Transverse colon (tissue), 4 donors: ENCODE measurements around the gene BMAL1. TPM values are rescaled to one million over a fixed set of nuclear protein-coding genes. Genes with fewer than 3 reads are reported as not detected.

Experiments used
- DNase-seq: peaks from one replicate; pipeline ENCODE4 v3.0.0-alpha.2; 2019
- H3K27ac ChIP-seq, 4 donors: fragments of 200-600 bp; sonication (generic); 2 replicates each; pipeline ENCODE4 v1.5.1; 2016 to 2018; ENCODE audit warnings: inconsistent platforms in 4 of 4
- H3K27me3 ChIP-seq: fragments of 200-600 bp; sonication (generic); 2 replicates; pipeline ENCODE4 v1.5.1; 2017; ENCODE audit warnings: inconsistent platforms
- H3K36me3 ChIP-seq, 4 donors: fragments of 200-600 bp; sonication (generic); 2 replicates each; pipeline ENCODE4 v1.5.1; 2017 to 2019; ENCODE audit warnings: inconsistent platforms in 4 of 4
- H3K4me1 ChIP-seq, 4 donors: fragments of 200-600 bp; sonication (generic); 2 replicates each; pipeline ENCODE4 v1.5.1; 2017 to 2020; ENCODE audit warnings: inconsistent platforms in 4 of 4
- H3K4me3 ChIP-seq, 4 donors: fragments of 200-600 bp; sonication (generic); 1 replicate in 1 of 4; 2 replicates in 3 of 4; pipeline versions ENCODE4 v1.5.1 to v1.6.1; 2017 to 2019; ENCODE audit warnings: inconsistent platforms in 4 of 4
- H3K9me3 ChIP-seq, 2 donors: fragments of 200-600 bp; sonication (generic); 2 replicates each; pipeline ENCODE4 v1.5.1; 2017 to 2019; ENCODE audit warnings: inconsistent platforms in 2 of 2
- EP300 ChIP-seq: sonication (generic); formaldehyde crosslinking; IDR thresholded peaks from one replicate; pipeline ENCODE4 v1.6.1; 2017; ENCODE audit warnings: antibody characterized with exemption, low read depth
- POLR2A ChIP-seq: fragments of 450-650 bp; IDR thresholded peaks from one replicate; pipeline ENCODE4 v1.6.1; 2016; ENCODE audit warnings: antibody characterized with exemption, mild to moderate bottlenecking, moderate library complexity
- POLR2AphosphoS5 ChIP-seq, 3 donors: sonication (generic); formaldehyde crosslinking; IDR thresholded peaks; one replicate each; pipeline ENCODE4 v1.6.1; 2016; ENCODE audit warnings: antibody characterized with exemption in 3 of 3
- WGBS, 2 donors: methylation state at CpG; one replicate each; pipeline ENCODE4 v1.1.5; 2018; ENCODE audit warnings: low coverage in 1 of 2; 5-methylcytosine and 5-hydroxymethylcytosine counted together
- in situ Hi-C, 4 donors: fragments of 200-750 bp; cut with MboI; loops; one replicate each; pipeline versions ENCODE4 v1.15.0 to v1.15.1; 2017; ENCODE audit warnings: low sequenced_read_pairs in 3 of 4, low pct_ligation_motif_present in 1 of 4, low pct_unique_long_range_greater_than_20kb in 1 of 4
- intact Hi-C: fragments of 100-400 bp; cut with DNase I; formaldehyde crosslinking; loops from one replicate; pipeline ENCODE4 v1.15.1; 2023; ENCODE audit warnings: low total_unique reads
- total RNA-seq, 4 donors: library from RNA; depleted of rRNA; stranded (reverse); fragments of >200 nt; gene quantifications; one replicate each; pipeline ENCODE4 v1.1.0, GENCODE V29; 2016
- TF ChIP-seq, protein P1 (sequence below), 5 experiments: fragments of 200-600 bp in 3 of 5; fragments of 450-650 bp in 2 of 5; sonication (generic) in 3 of 5; IDR thresholded peaks; 1 replicate in 2 of 5; 2 replicates in 3 of 5; pipeline ENCODE4 v1.5.1; 2016 to 2017; ENCODE audit warnings: antibody characterized with exemption in 5 of 5, inconsistent platforms in 3 of 5, mild to moderate bottlenecking in 2 of 5, moderate library complexity in 1 of 5

BMAL1 gene
- total RNA-seq, 4 donors from 2014 or later: 20.7 to 48.6 (median 30.8) TPM

- Histone ChIP-seq H3K36me3 (peaks cover 0 to 49% (median 18%) of the 10 kb centered on the region in 4 donors), H3K4me3 (no peak overlapping the region), H3K27me3 (no peaks in the 10 kb centered on the region), H3K27ac (no peak overlapping the region), H3K9me3 (no peaks in the 10 kb centered on the region), H3K4me1 (no peaks in the 10 kb centered on the region)
- TF ChIP-seq POLR2A (no peak), EP300 (no peak), POLR2AphosphoS5 (IDR thresholded peaks at IDR 0.05) (no peak)
- TF ChIP-seq, protein P1, sequence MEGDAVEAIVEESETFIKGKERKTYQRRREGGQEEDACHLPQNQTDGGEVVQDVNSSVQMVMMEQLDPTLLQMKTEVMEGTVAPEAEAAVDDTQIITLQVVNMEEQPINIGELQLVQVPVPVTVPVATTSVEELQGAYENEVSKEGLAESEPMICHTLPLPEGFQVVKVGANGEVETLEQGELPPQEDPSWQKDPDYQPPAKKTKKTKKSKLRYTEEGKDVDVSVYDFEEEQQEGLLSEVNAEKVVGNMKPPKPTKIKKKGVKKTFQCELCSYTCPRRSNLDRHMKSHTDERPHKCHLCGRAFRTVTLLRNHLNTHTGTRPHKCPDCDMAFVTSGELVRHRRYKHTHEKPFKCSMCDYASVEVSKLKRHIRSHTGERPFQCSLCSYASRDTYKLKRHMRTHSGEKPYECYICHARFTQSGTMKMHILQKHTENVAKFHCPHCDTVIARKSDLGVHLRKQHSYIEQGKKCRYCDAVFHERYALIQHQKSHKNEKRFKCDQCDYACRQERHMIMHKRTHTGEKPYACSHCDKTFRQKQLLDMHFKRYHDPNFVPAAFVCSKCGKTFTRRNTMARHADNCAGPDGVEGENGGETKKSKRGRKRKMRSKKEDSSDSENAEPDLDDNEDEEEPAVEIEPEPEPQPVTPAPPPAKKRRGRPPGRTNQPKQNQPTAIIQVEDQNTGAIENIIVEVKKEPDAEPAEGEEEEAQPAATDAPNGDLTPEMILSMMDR (IDR thresholded peaks at IDR 0.05): no peak
- 74 to 79% methylated on average over 5 of the region's 5 CpGs for WGBS, 2 donors
- in situ Hi-C loops: no loop called here
- intact Hi-C loops: no loop called here
- no peak for DNase-seq
These were observed 90.5 kb downstream of the BMAL1 start for GRCh38 chr11:13368041-13368446.

DNA sequence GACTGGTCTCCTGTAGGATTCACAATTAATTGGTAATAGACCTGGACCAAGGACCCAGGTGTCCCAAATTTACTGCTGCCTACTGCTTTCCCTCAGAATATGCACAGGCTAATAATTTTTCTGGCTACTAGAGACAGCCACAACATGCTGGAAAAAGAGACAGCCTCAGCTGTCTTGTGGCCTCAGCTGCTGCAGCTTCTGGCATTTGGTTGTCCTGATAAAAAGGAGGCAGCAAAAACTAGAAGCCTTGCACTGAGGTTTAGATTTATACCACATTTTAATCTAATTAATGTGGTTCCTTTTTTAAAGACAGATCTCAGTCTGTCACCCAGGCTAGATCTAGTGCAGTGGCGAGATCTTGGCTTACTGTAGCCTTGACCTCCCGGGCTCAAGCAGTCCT lies 95.6 kb downstream of the BMAL1 start:
- TF ChIP-seq EP300: no peak
- no peak for TF ChIP-seq POLR2AphosphoS5 (IDR thresholded peaks at IDR 0.05)
- no peak for TF ChIP-seq POLR2A
- TF ChIP-seq, protein P1 (IDR thresholded peaks at IDR 0.05): no peak
- intact Hi-C loops: no loop called here
- H3K4me1 ChIP-seq: no peaks in the 10 kb centered on the region
- no peak for DNase-seq
- peaks cover 0 to 40% (median 12%) of the 10 kb centered on the region in 4 donors for H3K36me3 ChIP-seq
- H3K27me3 ChIP-seq: no peaks in the 10 kb centered on the region
- H3K27ac ChIP-seq: no peak overlapping the region
- in situ Hi-C loops: no loop called here
- H3K4me3 ChIP-seq: no peak overlapping the region
- 94 to 100% methylated on average over 1 to 2 of the region's 2 CpGs for whole genome bisulfite sequencing, 2 donors
- no peaks in the 10 kb centered on the region for H3K9me3 ChIP-seq

DNA sequence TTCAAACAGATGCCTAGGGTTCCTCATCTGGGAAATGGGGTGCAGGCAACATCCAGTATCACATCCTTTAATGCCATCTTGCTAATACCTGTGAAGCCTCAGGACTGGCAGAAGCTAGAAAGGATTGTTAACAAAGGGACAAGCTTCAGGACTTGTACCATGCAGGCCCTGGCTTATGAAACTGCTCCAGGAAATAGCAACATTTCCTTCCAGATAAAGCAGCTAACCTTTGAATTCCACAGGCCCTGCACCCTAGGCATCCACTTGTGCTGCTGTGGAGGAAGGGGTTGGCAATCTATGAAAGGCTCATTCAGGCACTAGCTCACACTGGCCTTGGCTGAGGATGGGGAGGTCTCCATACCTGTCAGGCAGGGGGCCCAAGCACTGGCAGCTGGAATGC lies 98.2 kb downstream of the BMAL1 start:
- no peak for DNase-seq
- peaks cover 0 to 48% (median 18%) of the 10 kb centered on the region in 4 donors for H3K36me3 ChIP-seq
- no peaks in the 10 kb centered on the region for H3K9me3 ChIP-seq
- in situ Hi-C loops (no loop called here), intact Hi-C loops (no loop called here)
- TF ChIP-seq POLR2AphosphoS5 (IDR thresholded peaks at IDR 0.05) (no peak), POLR2A (no peak)
- TF ChIP-seq, protein P1 (IDR thresholded peaks at IDR 0.05): no peak
- no peak overlapping the region for H3K4me3 ChIP-seq
- no peak overlapping the region for H3K27ac ChIP-seq
- no peaks in the 10 kb centered on the region for H3K27me3 ChIP-seq
- H3K4me1 ChIP-seq: no peaks in the 10 kb centered on the region

DNA sequence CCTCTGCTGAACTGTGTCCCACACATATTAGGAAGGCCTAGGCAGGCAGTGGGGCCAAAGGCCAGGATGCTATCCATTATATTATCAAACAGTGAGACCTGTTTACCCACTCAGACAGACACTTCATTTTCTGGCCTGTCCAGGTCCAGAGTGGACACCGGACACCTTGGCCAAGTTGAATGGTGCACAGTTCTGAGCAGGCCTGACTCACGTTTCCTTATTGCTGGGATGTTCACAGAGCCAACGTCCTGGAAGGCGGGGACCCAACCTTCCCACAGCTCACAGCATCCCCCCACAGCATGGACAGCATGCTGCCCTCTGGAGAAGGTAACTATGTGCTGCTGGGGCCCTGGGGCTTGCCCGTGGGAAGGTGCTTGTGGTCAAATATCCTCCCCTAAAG lies 98.8 kb downstream of the BMAL1 start:
- Histone ChIP-seq H3K27ac (no peak overlapping the region), H3K27me3 (no peaks in the 10 kb centered on the region), H3K4me3 (no peak overlapping the region), H3K4me1 (no peaks in the 10 kb centered on the region), H3K9me3 (no peaks in the 10 kb centered on the region), H3K36me3 (peaks cover 0 to 49% (median 18%) of the 10 kb centered on the region in 4 donors)
- 77% methylated on average over 5 of the region's 5 CpGs; no CpG with 5 or more reads in 1 of the 2 donors for WGBS, 2 donors
- DNase-seq: no peak
- intact Hi-C loops: no loop called here
- TF ChIP-seq EP300: no peak
- TF ChIP-seq POLR2A: no peak
- TF ChIP-seq POLR2AphosphoS5 (IDR thresholded peaks at IDR 0.05): no peak
- TF ChIP-seq, protein P1 (IDR thresholded peaks at IDR 0.05): no peak
- in situ Hi-C loops: no loop called here
